Mucosa of rectum (tissue), 2 donors: Measurements from ENCODE around the gene RPL39L.

Experiments used
- H3K27ac ChIP-seq, 2 donors: one replicate each; pipeline ENCODE4 v1.7.0; 2013; ENCODE audit warnings: inconsistent platforms in 2 of 2, low read depth in 2 of 2, low read length in 2 of 2
- H3K27me3 ChIP-seq, 2 donors: one replicate each; pipeline ENCODE4 v1.7.0; 2013; ENCODE audit warnings: low read length in 2 of 2; ENCODE audit not compliant: control insufficient read depth in 2 of 2, insufficient read depth in 2 of 2
- H3K36me3 ChIP-seq, 2 donors: one replicate each; pipeline ENCODE4 v1.7.0; 2013; ENCODE audit warnings: low read length in 2 of 2; ENCODE audit not compliant: control insufficient read depth in 2 of 2, insufficient read depth in 2 of 2
- H3K4me1 ChIP-seq, 2 donors: one replicate each; pipeline ENCODE4 v1.7.0; 2013; ENCODE audit warnings: low read length in 2 of 2, mild to moderate bottlenecking in 1 of 2; ENCODE audit not compliant: control insufficient read depth in 2 of 2, insufficient read depth in 2 of 2
- H3K4me3 ChIP-seq, 2 donors: one replicate each; pipeline ENCODE4 v1.7.0; 2013; ENCODE audit warnings: low read length in 2 of 2
- H3K9ac ChIP-seq, 2 donors: one replicate each; pipeline ENCODE4 v1.7.0; 2013; ENCODE audit warnings: low read length in 2 of 2, low read depth in 1 of 2, mild to moderate bottlenecking in 1 of 2
- H3K9me3 ChIP-seq, 2 donors: one replicate each; pipeline ENCODE4 v1.7.0; 2013; ENCODE audit warnings: low read length in 2 of 2; ENCODE audit not compliant: control insufficient read depth in 2 of 2
- donor health status: healthy.
- donor health status: Normal muscosa, but diverticular disease.

The RPL39L gene

GRCh38 chr3:187120326-187120725 lies 19.0 kb downstream of the RPL39L start:
- Histone ChIP-seq H3K27me3 (no peaks in the 10 kb centered on the region), H3K36me3 (no peaks in the 10 kb centered on the region), H3K9me3 (no peaks in the 10 kb centered on the region), H3K27ac (no peak overlapping the region), H3K9ac (no peak overlapping the region), H3K4me3 (no peak overlapping the region), H3K4me1 (no peaks in the 10 kb centered on the region)

GRCh38 chr3:187114511-187114910 lies 24.8 kb downstream of the RPL39L start:
- H3K4me1 ChIP-seq = no peaks in the 10 kb centered on the region
- no peaks in the 10 kb centered on the region for H3K36me3 ChIP-seq
- no peaks in the 10 kb centered on the region for H3K27me3 ChIP-seq
- H3K4me3 ChIP-seq = no peak overlapping the region
- H3K9me3 ChIP-seq = no peaks in the 10 kb centered on the region
- no peak overlapping the region for H3K27ac ChIP-seq
- no peak overlapping the region for H3K9ac ChIP-seq

- H3K27ac ChIP-seq = no peak overlapping the region
- H3K9me3 ChIP-seq = no peaks in the 10 kb centered on the region
- no peaks in the 10 kb centered on the region for H3K27me3 ChIP-seq
- no peak overlapping the region for H3K4me3 ChIP-seq
- no peak overlapping the region for H3K9ac ChIP-seq
- no peaks in the 10 kb centered on the region for H3K36me3 ChIP-seq
- H3K4me1 ChIP-seq = no peaks in the 10 kb centered on the region
Measured at GRCh38 chr3:187112934-187113793, 26.1 kb downstream of the RPL39L start.

DNA sequence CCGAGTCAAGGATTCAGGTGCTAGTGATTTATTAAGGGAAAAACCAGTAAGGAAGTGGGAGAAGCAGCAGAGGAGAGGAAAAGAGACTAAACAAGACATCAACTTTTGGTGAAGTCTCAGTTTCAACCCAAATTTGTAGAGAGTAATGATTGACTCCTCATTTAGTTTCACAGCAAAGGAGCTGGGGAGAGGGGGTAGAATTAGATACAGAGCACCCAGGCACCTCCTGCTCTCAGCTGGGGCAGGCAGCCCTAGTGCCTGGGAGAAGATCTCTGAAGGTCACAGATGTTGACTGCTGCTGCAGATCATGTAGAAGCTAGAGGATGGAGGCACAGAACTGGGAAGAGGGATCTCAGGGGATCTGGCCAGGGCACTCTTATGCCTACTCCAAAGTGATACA lies 29.1 kb downstream of the RPL39L start:
- Histone ChIP-seq H3K27ac (no peak overlapping the region), H3K36me3 (no peaks in the 10 kb centered on the region), H3K4me1 (no peaks in the 10 kb centered on the region), H3K9me3 (no peaks in the 10 kb centered on the region), H3K27me3 (no peaks in the 10 kb centered on the region), H3K9ac (no peak overlapping the region), H3K4me3 (no peak overlapping the region)

DNA sequence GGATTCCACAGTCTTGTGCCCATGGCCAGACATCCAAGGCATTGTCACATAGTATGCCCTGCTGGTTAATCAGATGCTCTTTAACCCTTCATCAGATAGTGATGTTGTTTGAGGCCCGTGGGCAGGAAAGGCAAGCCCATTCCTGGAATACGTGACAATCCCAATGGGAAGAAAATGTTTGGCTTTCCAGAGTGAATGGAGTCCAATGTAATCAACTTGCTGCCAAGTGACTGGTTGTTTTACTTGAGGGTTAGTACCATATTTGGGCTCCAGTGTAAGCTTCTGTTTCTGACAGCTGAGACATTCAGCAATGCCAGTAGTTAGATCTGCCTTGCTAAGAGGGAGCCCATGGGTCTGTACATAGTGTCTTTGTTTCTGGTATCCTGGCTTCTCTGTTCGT lies 31.3 kb downstream of the RPL39L start:
- no peak overlapping the region for H3K9ac ChIP-seq
- no peaks in the 10 kb centered on the region for H3K4me1 ChIP-seq
- no peak overlapping the region for H3K4me3 ChIP-seq
- no peaks in the 10 kb centered on the region for H3K36me3 ChIP-seq
- H3K27me3 ChIP-seq = no peaks in the 10 kb centered on the region
- H3K27ac ChIP-seq = no peak overlapping the region
- H3K9me3 ChIP-seq = no peaks in the 10 kb centered on the region

GRCh38 chr3:187105700-187106099 lies 33.6 kb downstream of the RPL39L start:
- Histone ChIP-seq H3K9me3 (no peaks in the 10 kb centered on the region), H3K27ac (no peak overlapping the region), H3K4me3 (no peak overlapping the region), H3K36me3 (no peaks in the 10 kb centered on the region), H3K9ac (no peak overlapping the region), H3K27me3 (no peaks in the 10 kb centered on the region), H3K4me1 (peaks cover 0 to 9% of the 10 kb centered on the region in 2 donors)

DNA sequence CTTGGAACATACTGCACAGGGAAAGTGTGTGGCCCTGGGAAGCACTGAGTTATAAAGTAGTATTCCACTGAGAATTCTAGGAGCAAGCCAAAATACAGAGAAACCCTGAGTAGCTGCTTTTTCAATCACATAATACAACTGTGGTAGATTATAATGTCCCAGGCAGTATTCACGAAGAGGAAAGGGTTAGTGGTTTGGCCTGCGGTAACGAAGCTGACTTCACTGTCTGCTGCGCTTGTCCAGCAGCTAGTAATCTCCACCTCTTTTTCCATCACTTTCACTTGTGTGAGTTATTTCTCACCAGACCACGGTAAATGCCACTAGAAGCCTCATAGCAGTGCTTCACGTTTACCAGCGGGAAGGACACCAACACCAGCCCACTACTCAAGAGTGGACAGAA lies 34.4 kb downstream of the RPL39L start:
- peaks cover 0 to 9% of the 10 kb centered on the region in 2 donors for H3K4me1 ChIP-seq
- no peak overlapping the region for H3K4me3 ChIP-seq
- no peaks in the 10 kb centered on the region for H3K36me3 ChIP-seq
- H3K9me3 ChIP-seq = no peaks in the 10 kb centered on the region
- H3K27me3 ChIP-seq = no peaks in the 10 kb centered on the region
- no peak overlapping the region for H3K9ac ChIP-seq
- no peak overlapping the region for H3K27ac ChIP-seq

GRCh38 chr3:187104342-187104741 lies 35.0 kb downstream of the RPL39L start:
- H3K4me3 ChIP-seq = no peak overlapping the region
- no peak overlapping the region for H3K27ac ChIP-seq
- no peaks in the 10 kb centered on the region for H3K27me3 ChIP-seq
- no peak overlapping the region for H3K9ac ChIP-seq
- H3K4me1 ChIP-seq = peaks cover 0 to 9% of the 10 kb centered on the region in 2 donors
- no peaks in the 10 kb centered on the region for H3K9me3 ChIP-seq
- H3K36me3 ChIP-seq = no peaks in the 10 kb centered on the region

- Histone ChIP-seq H3K36me3 (no peaks in the 10 kb centered on the region), H3K9ac (no peak overlapping the region), H3K27me3 (no peaks in the 10 kb centered on the region), H3K4me3 (no peak overlapping the region), H3K27ac (no peak overlapping the region), H3K9me3 (no peaks in the 10 kb centered on the region), H3K4me1 (peaks cover 0 to 9% of the 10 kb centered on the region in 2 donors)
Measured at GRCh38 chr3:187103251-187103650, 36.0 kb downstream of the RPL39L start.

- Histone ChIP-seq H3K4me3 (peak overlapping the region; percentile 43 to 58), H3K9ac (peak overlapping the region in 1 of 2 donors; percentile 47), H3K27me3 (no peaks in the 10 kb centered on the region), H3K4me1 (peaks cover 0 to 9% of the 10 kb centered on the region in 2 donors), H3K36me3 (no peaks in the 10 kb centered on the region), H3K9me3 (no peaks in the 10 kb centered on the region), H3K27ac (no peak overlapping the region)
Measured at GRCh38 chr3:187102073-187102634, 37.1 kb downstream of the RPL39L start.
